K562 (cell line): ENCODE data around the gene ZNF584. TPM values are rescaled to one million over a fixed set of nuclear protein-coding genes. Genes with fewer than 3 reads are reported as not detected.

Experiments used
- ATAC-seq: fragments of 200-7000 bp; cut with Tn5 transposase; 3 replicates; pipeline ENCODE4 v1.9.1; 2020; ENCODE audit warnings: moderate library complexity
- BruUV-seq: library from RNA; stranded (reverse); fragments of 400-500 nt; replicated peaks from 2 replicates; lab custom pipeline; 2021; lab: Mats Ljungman, UMichigan
- CTCF ChIA-PET: fragments of 300-600 bp; formaldehyde crosslinking; extraction: SDS; loops from one replicate; lab custom pipeline; 2021; ENCODE audit warnings: low intra/inter-chr PET ratio; lab: Yijun Ruan, JAX
- POLR2A ChIA-PET: fragments of 300-600, 350-650 bp; sonication (Branson Sonifier 250); formaldehyde crosslinking; extraction: SDS; loops from one replicate; lab custom pipeline; 2021; ENCODE audit warnings: antibody characterized with exemption, inconsistent platforms; lab: Yijun Ruan, JAX
- DNase-seq, 4 experiments: peaks; one replicate each; pipeline versions ENCODE4 v3.0.0 to v3.0.0-alpha.2; 2011 to 2018; ENCODE audit warnings: low spot score in 3 of 4, mixed read lengths in 3 of 4; ENCODE audit errors: extremely low read depth in 1 of 4
- FAIRE-seq: peaks from 2 replicates; lab custom pipeline; 2011; peaks lifted over from hg19 to GRCh38; lab: Jason Lieb, UNC
- H2AFZ ChIP-seq: 2 replicates; pipeline ENCODE4 v1.6.0; 2011; ENCODE audit warnings: low read depth, low read length, control low read depth, inconsistent platforms
- H3K27ac ChIP-seq: fragments of 200-600 bp; 3 replicates; pipeline ENCODE4 v1.8.0; 2011; ENCODE audit warnings: low read depth, mild to moderate bottlenecking, control low read depth, inconsistent platforms, low read length, moderate library complexity, mixed read lengths; ENCODE audit errors: extremely low read depth
- H3K27me3 ChIP-seq, 2 experiments: fragments of 300-600 bp in 1 of 2; 2 replicates in 1 of 2; 3 replicates in 1 of 2; pipeline versions ENCODE4 v1.6.0 to v1.8.0; 2011; ENCODE audit warnings: inconsistent platforms in 2 of 2, low read length in 2 of 2, mild to moderate bottlenecking in 1 of 2, mixed read lengths in 1 of 2, moderate library complexity in 1 of 2; ENCODE audit not compliant: control insufficient read depth in 2 of 2, insufficient read depth in 2 of 2
- H3K36me3 ChIP-seq: fragments of 300-600 bp; 3 replicates; pipeline ENCODE4 v1.8.0; 2011; ENCODE audit warnings: mild to moderate bottlenecking, low read length, inconsistent platforms; ENCODE audit not compliant: control insufficient read depth, insufficient read depth
- H3K4me1 ChIP-seq, 2 experiments: fragments of 200-600 bp in 1 of 2; replicated peaks in 1 of 2; 2 replicates in 1 of 2; 3 replicates in 1 of 2; pipeline versions ENCODE4 v1.5.1 to v1.8.0; 2011; ENCODE audit warnings: inconsistent platforms in 2 of 2, low read length in 2 of 2, mild to moderate bottlenecking in 1 of 2, mixed read lengths in 1 of 2, moderate library complexity in 1 of 2; ENCODE audit not compliant: control insufficient read depth in 2 of 2, insufficient read depth in 2 of 2
- H3K4me2 ChIP-seq: 2 replicates; pipeline ENCODE4 v1.6.1; 2011; ENCODE audit warnings: low read length, control low read depth, inconsistent platforms, mixed read lengths; ENCODE audit not compliant: insufficient read depth
- H3K4me3 ChIP-seq: fragments of 200-600 bp; sonication (generic), shearing (Covaris generic); 2 replicates; pipeline ENCODE4 v1.5.1; 2016; ENCODE audit warnings: control low read depth, inconsistent platforms
- H3K79me2 ChIP-seq: fragments of 200-600 bp; 3 replicates; pipeline ENCODE4 v1.8.0; 2011; ENCODE audit warnings: low read length, inconsistent platforms; ENCODE audit not compliant: control insufficient read depth, insufficient read depth
- H3K9ac ChIP-seq, 2 experiments: 2 replicates each; pipeline versions ENCODE4 v1.6.0 to v1.6.1; 2011; ENCODE audit warnings: low read depth in 2 of 2, low read length in 2 of 2, control low read depth in 1 of 2, inconsistent platforms in 1 of 2, mild to moderate bottlenecking in 1 of 2, mixed read lengths in 1 of 2; ENCODE audit not compliant: insufficient read depth in 1 of 2
- H3K9me1 ChIP-seq: one replicate; pipeline ENCODE4 v1.6.0; 2011; ENCODE audit warnings: inconsistent platforms, mild to moderate bottlenecking, low read length, moderate library complexity; ENCODE audit not compliant: control insufficient read depth, insufficient read depth
- H3K9me3 ChIP-seq: replicated peaks from 2 replicates; pipeline ENCODE4 v1.5.1; 2011; ENCODE audit warnings: low read depth, low read length, inconsistent platforms; ENCODE audit not compliant: control insufficient read depth, insufficient read depth
- H4K20me1 ChIP-seq: replicated peaks from 2 replicates; pipeline ENCODE4 v1.6.1; 2011; ENCODE audit warnings: low read length, inconsistent platforms, mixed read lengths; ENCODE audit not compliant: control insufficient read depth, insufficient read depth
- ARID3B ChIP-seq: fragments of 250-450 bp; sonication (Bioruptor Pico); IDR thresholded peaks from 2 replicates; pipeline ENCODE4 v1.4.0; 2020; ENCODE audit warnings: borderline replicate concordance
- EHMT2 ChIP-seq: fragments of 450-650 bp; IDR thresholded peaks from 2 replicates; pipeline ENCODE4 v1.6.1; 2018; ENCODE audit warnings: antibody characterized with exemption
- FOXJ2 ChIP-seq: fragments of 200-800 bp; sonication (Bioruptor generic); IDR thresholded peaks from 2 replicates; pipeline ENCODE4 v1.6.1; 2016; ENCODE audit warnings: missing genetic modification characterization, missing compliant biosample characterization
- GABPA ChIP-seq: fragments of 200-800 bp; sonication (Bioruptor generic); conservative IDR thresholded peaks from 2 replicates; pipeline ENCODE4 v1.6.1; 2016; ENCODE audit warnings: low read depth, missing genetic modification characterization, missing compliant biosample characterization
- GATAD2B ChIP-seq: fragments of 450-650 bp; IDR thresholded peaks from 2 replicates; pipeline ENCODE4 v1.6.1; 2017; ENCODE audit warnings: mild to moderate bottlenecking, borderline replicate concordance
- ILF3 ChIP-seq: fragments of 450-650 bp; IDR thresholded peaks from 2 replicates; pipeline ENCODE4 v1.6.1; 2018; ENCODE audit warnings: antibody characterized with exemption, mild to moderate bottlenecking, moderate library complexity, borderline replicate concordance
- KAT2B ChIP-seq: IDR thresholded peaks from one replicate; pipeline ENCODE4 v1.6.1; 2012; ENCODE audit warnings: low read depth, mild to moderate bottlenecking, control low read depth, inconsistent platforms, low read length, moderate library complexity
- MECOM ChIP-seq: fragments of 250-450 bp; sonication (Bioruptor Pico); IDR thresholded peaks from 2 replicates; pipeline ENCODE4 v1.8.0; 2022; ENCODE audit warnings: inconsistent platforms
- RBM17 ChIP-seq: fragments of 200-400 bp; formaldehyde crosslinking; IDR thresholded peaks from 2 replicates; pipeline ENCODE4 v1.6.1; 2017; ENCODE audit warnings: low read depth, mild to moderate bottlenecking, low read length, borderline replicate concordance
- SAFB ChIP-seq: fragments of 200-400 bp; formaldehyde crosslinking; IDR thresholded peaks from 2 replicates; pipeline ENCODE4 v1.6.1; 2017; ENCODE audit warnings: low read depth, low read length, borderline replicate concordance
- SIX5 ChIP-seq, 2 experiments: IDR thresholded peaks; 2 replicates each; pipeline ENCODE4 v1.6.1; 2011; ENCODE audit warnings: low read length in 2 of 2, borderline replicate concordance in 1 of 2, low read depth in 1 of 2, mild to moderate bottlenecking in 1 of 2, moderate library complexity in 1 of 2; ENCODE audit not compliant: insufficient read depth in 1 of 2
- SUPT5H ChIP-seq: fragments of 450-650 bp; IDR thresholded peaks from 2 replicates; pipeline ENCODE4 v1.6.1; 2016
- ZHX1 ChIP-seq: fragments of 150-350 bp; conservative IDR thresholded peaks from 2 replicates; pipeline ENCODE4 v1.6.1; 2014; ENCODE audit warnings: low read length
- ZNF184 ChIP-seq: sonication (generic); formaldehyde crosslinking; IDR thresholded peaks from 2 replicates; pipeline ENCODE4 v1.5.0; 2020; ENCODE audit warnings: missing genetic modification reagents
- ZNF449 ChIP-seq: fragments of 250-450 bp; sonication (Bioruptor Pico); IDR thresholded peaks from 2 replicates; pipeline ENCODE4 v1.8.0; 2022; ENCODE audit warnings: moderate library complexity, mild to moderate bottlenecking, inconsistent platforms
- WGBS: fragments of 100-300 bp; shearing (Covaris generic); methylation state at CpG from one replicate; pipeline ENCODE4 v1.1.6; 2016; ENCODE audit warnings: low coverage, mixed read lengths; ENCODE audit not compliant: insufficient coverage; ENCODE audit errors: missing lambda C conversion rate; 5-methylcytosine and 5-hydroxymethylcytosine counted together
- in situ Hi-C: fragments of 300-500 bp; cut with MboI; formaldehyde crosslinking; loops from 4 replicates; pipeline ENCODE4 v1.15.0; 2018; ENCODE audit warnings: inconsistent platforms, mixed read lengths
- intact Hi-C: fragments of 100-400 bp; cut with micrococcal nuclease; formaldehyde crosslinking; loops from 2 replicates; pipeline ENCODE4 v1.14.2; 2022
- polyA plus RNA-seq, 8 experiments: library from polyadenylated mRNA; depleted of rRNA in 4 of 8; stranded (reverse) in 5 of 8; unstranded in 3 of 8; fragments of >200 nt; fragmentation: Nextera tagmentation in 2 of 8; fragmentation: Illumina TruSeq in 1 of 8; extraction: Ambion mirVana in 2 of 8; extraction: Trizol in 1 of 8; gene quantifications; 2 replicates each; pipeline versions ENCODE4 v1.2.1 to v1.2.3, GENCODE V29; 2011 to 2014; ENCODE audit warnings: inconsistent platforms in 1 of 8, missing spikeins in 1 of 8
- total RNA-seq, 7 experiments: library from RNA; depleted of rRNA in 6 of 7; stranded (reverse); fragments of >200 nt in 6 of 7; fragmentation: Illumina TruSeq in 2 of 7; extraction: Trizol in 2 of 7; gene quantifications; 2 replicates each; pipeline versions ENCODE4 v1.2.1 to v1.2.3, GENCODE V29; 2011 to 2021; ENCODE audit warnings: low replicate concordance in 1 of 7

ZNF584 gene
- total and polyA plus RNA-seq, 9 of the 15 experiments (the other 6 are each of a cell fraction or from before 2014, with no cell fraction given): 5.8 to 43.4 (median 24.6) TPM

GRCh38 chr19:58382997-58383603, 25.3 kb upstream of the ZNF584 start:
- ChIA-PET CTCF (no interaction called here), POLR2A (interaction anchor here (0.9 kb wide), 2 partner anchors 11 to 19 kb away, joined by 3 to 5 read pairs; no protein-coding TSS in a partner anchor)
- BruUV-seq: no TSS peak
- Histone ChIP-seq H3K36me3 (peaks cover 8% of the 10 kb centered on the region; the same call in 2 of the 3 replicates), H3K9ac (peak overlapping the region in 1 of 2 experiments; percentile 77; a peak in 2 of 4 replicates), H3K9me1 (no peaks in the 10 kb centered on the region), H3K4me1 (peaks cover 22 to 51% of the 10 kb centered on the region in 2 experiments), H3K27ac (no peak overlapping the region), H4K20me1 (peaks cover 7% of the 10 kb centered on the region), H3K79me2 (peaks cover 44% of the 10 kb centered on the region), H3K4me2 (no peak overlapping the region), H3K4me3 (no peak overlapping the region), H2AFZ (no peak overlapping the region), H3K9me3 (no peaks in the 10 kb centered on the region), H3K27me3 (no peaks in the 10 kb centered on the region)
- ATAC-seq (no peak), DNase-seq (no peak), FAIRE-seq (no peak)
- 85% methylated on average over 6 of the region's 6 CpGs for WGBS
- in situ Hi-C loops (no loop called here), intact Hi-C loops (no loop called here)
- TF ChIP-seq GABPA (tag): no peak
- TF ChIP-seq RBM17: no peak
- TF ChIP-seq ILF3: no peak
- TF ChIP-seq EHMT2: no peak
- no peak for TF ChIP-seq KAT2B
- TF ChIP-seq ARID3B (CRISPR knock-in tag): no peak
- TF ChIP-seq ZNF184: no peak
- no peak for TF ChIP-seq SIX5 (IDR thresholded peaks at IDR 0.05; ENCODE audit: borderline replicate concordance in 1 of 2, insufficient read depth in 1 of 2, low read depth in 1 of 2, low read length in 2 of 2)
- TF ChIP-seq SUPT5H: no peak
- no peak for TF ChIP-seq ZNF449 (CRISPR knock-in tag)
- no peak for TF ChIP-seq MECOM (CRISPR knock-in tag)
- no peak for TF ChIP-seq FOXJ2 (tag)
- TF ChIP-seq GATAD2B: no peak
- no peak for TF ChIP-seq SAFB
- no peak for TF ChIP-seq ZHX1
